Measurements from ENCODE around the gene KIF7. TPM values are rescaled to one million over a fixed set of nuclear protein-coding genes. Genes with fewer than 3 reads are reported as not detected.
"Not testable (repeated sequence)": the region's sequence is repeated elsewhere in the genome, so short reads cannot be mapped to it uniquely, and the experiment has no call there.

Gene KIF7
- total RNA-seq, 1 donor from 2014 or later: 2.2 TPM

GRCh38 chr15:89628301-89628700 is 27.0 kb downstream of the KIF7 start:
- intact Hi-C loops (cut with micrococcal nuclease): no loop called here
- DNase-seq (no peak), ATAC-seq (no peak)

- DNase-seq: no peak
- no peak for ATAC-seq
- intact Hi-C loops (cut with micrococcal nuclease): no loop called here
Measured at GRCh38 chr15:89627256-89627970, 27.9 kb downstream of the KIF7 start.

GRCh38 chr15:89625716-89626115 is 29.6 kb downstream of the KIF7 start:
- ATAC-seq (no peak), DNase-seq (no peak)
- intact Hi-C loops (cut with micrococcal nuclease): no loop called here

GRCh38 chr15:89623165-89623564 is 32.1 kb downstream of the KIF7 start:
- DNase-seq (no peak), ATAC-seq (no peak)
- intact Hi-C loops (cut with micrococcal nuclease): no loop called here

- ATAC-seq: no peak
- intact Hi-C loops (cut with micrococcal nuclease): no loop called here
- DNase-seq: no peak
Measured at GRCh38 chr15:89621547-89621946, 33.7 kb downstream of the KIF7 start.

- no peak for DNase-seq
- ATAC-seq: no peak
- intact Hi-C loops (cut with micrococcal nuclease): no loop called here
Measured at GRCh38 chr15:89616228-89616627, 39.0 kb downstream of the KIF7 start.

- intact Hi-C loops (cut with micrococcal nuclease): no loop called here
- ATAC-seq (no peak), DNase-seq (no peak)
Measured at GRCh38 chr15:89615135-89615534, 40.1 kb downstream of the KIF7 start.

- intact Hi-C loops (cut with micrococcal nuclease): no loop called here
- ATAC-seq: no peak
Measured at GRCh38 chr15:89614164-89614563, 41.1 kb downstream of the KIF7 start.

GRCh38 chr15:89613031-89613430 is 42.2 kb downstream of the KIF7 start:
- ATAC-seq (no peak), DNase-seq (no peak)
- intact Hi-C loops (cut with micrococcal nuclease): no loop called here

More at GRCh38 chr15:89614164-89614563, 41.1 kb downstream of the KIF7 start:
- DNase-seq: no peak

GRCh38 chr15:89611317-89611716 is 44.0 kb downstream of the KIF7 start:
- intact Hi-C loops (cut with micrococcal nuclease): no loop called here
- no peak for ATAC-seq
- no peak for DNase-seq

- ATAC-seq (no peak), DNase-seq (no peak)
- intact Hi-C loops (cut with micrococcal nuclease): no loop called here
Measured at GRCh38 chr15:89599021-89599420, 56.2 kb downstream of the KIF7 start.

GRCh38 chr15:89593018-89593417 is 62.2 kb downstream of the KIF7 start:
- DNase-seq (no peak), ATAC-seq (no peak)
- intact Hi-C loops (cut with micrococcal nuclease): no loop called here

GRCh38 chr15:89591834-89592233 is 63.4 kb downstream of the KIF7 start:
- no peak for ATAC-seq
- intact Hi-C loops (cut with micrococcal nuclease): no loop called here
- no peak for DNase-seq

GRCh38 chr15:89587955-89588354 is 67.3 kb downstream of the KIF7 start:
- intact Hi-C loops (cut with micrococcal nuclease): no loop called here
- DNase-seq (no peak), ATAC-seq (no peak)

- DNase-seq (no peak), ATAC-seq (no peak)
- intact Hi-C loops (cut with micrococcal nuclease): no loop called here
Measured at GRCh38 chr15:89586651-89587050, 68.6 kb downstream of the KIF7 start.

- intact Hi-C loops (cut with micrococcal nuclease); DNase-seq; ATAC-seq: not testable (repeated sequence)
Measured at GRCh38 chr15:89580747-89581146, 74.5 kb downstream of the KIF7 start.

- ATAC-seq: no peak
- intact Hi-C loops (cut with micrococcal nuclease): no loop called here
- no peak for DNase-seq
Measured at GRCh38 chr15:89578146-89578545, 77.1 kb downstream of the KIF7 start.

Other genes with a start within 250 kb of the KIF7 start
- gene RHCG, start 158.9 kb downstream of the KIF7 start, total RNA-seq: not detected
- gene TICRR, start 80.0 kb downstream of the KIF7 start, total RNA-seq: 0.12 TPM
- gene PLIN1, start 23.9 kb upstream of the KIF7 start, total RNA-seq: 4.7 TPM
- 13.9 TPM for gene PEX11A, start 35.3 kb upstream of the KIF7 start, total RNA-seq
- not detected for gene WDR93, start 35.3 kb upstream of the KIF7 start, total RNA-seq
- gene MESP1, start 95.8 kb upstream of the KIF7 start, total RNA-seq: 8.4 TPM
- gene MESP2, start 120.9 kb upstream of the KIF7 start, total RNA-seq: 0.20 TPM
- gene ANPEP, start 159.4 kb upstream of the KIF7 start, total RNA-seq: 7.7 TPM
- gene AP3S2, start 238.5 kb upstream of the KIF7 start, total RNA-seq: 46.6 TPM

Measured in left ventricle myocardium superior (tissue), 1 donor.